ENCODE results near the gene TLX2. TPM values are rescaled to one million over a fixed set of nuclear protein-coding genes. Genes with fewer than 3 reads are reported as not detected.
A peak's percentile ranks its signal among the peaks of the same experiment; 100 is the strongest.

TLX2 gene
- total RNA-seq, 1 donor = 0.36 TPM

- no peak overlapping the region for H3K4me3 ChIP-seq (ENCODE audit: insufficient read depth, low read length)
- no peaks in the 10 kb centered on the region for H3K27me3 ChIP-seq (ENCODE audit: insufficient read depth, low read length)
- TF ChIP-seq CTCF (IDR thresholded peaks at IDR 0.05; ENCODE audit: extremely low read depth, low read depth, low read length) = no peak
- peaks cover 7% of the 10 kb centered on the region for H3K36me3 ChIP-seq (ENCODE audit: insufficient read depth, low read length)
- no peak for DNase-seq (ENCODE audit: insufficient read length, low spot score, missing footprints)
- peaks cover 4% of the 10 kb centered on the region for H3K79me2 ChIP-seq (ENCODE audit: insufficient read depth, low read length)
- no peak overlapping the region for H3K4me2 ChIP-seq (ENCODE audit: insufficient read depth, low read length)
- peak overlapping the region; percentile 7 for H3K27ac ChIP-seq (ENCODE audit: low read depth, low read length)
- H4K20me1 ChIP-seq (ENCODE audit: insufficient read depth, low read length) = no peaks in the 10 kb centered on the region
- H3K9me3 ChIP-seq (ENCODE audit: low read depth, low read length) = no peaks in the 10 kb centered on the region
- no peak overlapping the region for H2AFZ ChIP-seq (ENCODE audit: low read length)
- H3K4me1 ChIP-seq (ENCODE audit: insufficient read depth, low read length) = peaks cover 67% of the 10 kb centered on the region
These were observed 48.0 kb downstream of the TLX2 start for GRCh38 chr2:74562126-74562775.

DNA sequence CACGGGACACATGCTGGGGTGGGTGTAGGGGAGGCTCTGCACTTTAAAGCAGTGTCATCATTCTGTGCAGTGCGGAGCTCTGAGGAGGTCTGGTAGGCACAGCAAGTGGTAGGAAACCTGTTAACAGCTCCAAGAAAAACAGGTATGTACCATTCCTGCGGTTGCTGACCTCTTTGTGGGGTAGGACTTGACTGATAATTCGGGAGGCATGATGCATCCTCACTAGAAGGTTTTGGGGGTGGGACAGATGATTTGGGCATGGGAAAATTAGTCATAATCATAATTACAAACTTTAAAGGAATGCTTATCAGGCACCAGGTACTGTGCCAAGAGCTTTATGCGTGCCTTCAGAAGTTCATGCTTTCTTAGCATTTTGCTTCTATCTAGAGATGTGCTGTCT lies 50.0 kb downstream of the TLX2 start:
- Histone ChIP-seq H3K4me1 (ENCODE audit: insufficient read depth, low read length) (peaks cover 68% of the 10 kb centered on the region), H3K4me3 (ENCODE audit: insufficient read depth, low read length) (no peak overlapping the region), H3K27me3 (ENCODE audit: insufficient read depth, low read length) (no peaks in the 10 kb centered on the region), H2AFZ (ENCODE audit: low read length) (no peak overlapping the region), H3K79me2 (ENCODE audit: insufficient read depth, low read length) (no peaks in the 10 kb centered on the region), H3K9me3 (ENCODE audit: low read depth, low read length) (no peaks in the 10 kb centered on the region), H3K4me2 (ENCODE audit: insufficient read depth, low read length) (peak overlapping the region; percentile 81), H3K27ac (ENCODE audit: low read depth, low read length) (peak overlapping the region; percentile 97), H3K36me3 (ENCODE audit: insufficient read depth, low read length) (no peaks in the 10 kb centered on the region), H4K20me1 (ENCODE audit: insufficient read depth, low read length) (no peaks in the 10 kb centered on the region)
- peak; percentile 74 for DNase-seq (ENCODE audit: insufficient read length, low spot score, missing footprints)
- TF ChIP-seq CTCF (IDR thresholded peaks at IDR 0.05; ENCODE audit: extremely low read depth, low read depth, low read length) = no peak

DNA sequence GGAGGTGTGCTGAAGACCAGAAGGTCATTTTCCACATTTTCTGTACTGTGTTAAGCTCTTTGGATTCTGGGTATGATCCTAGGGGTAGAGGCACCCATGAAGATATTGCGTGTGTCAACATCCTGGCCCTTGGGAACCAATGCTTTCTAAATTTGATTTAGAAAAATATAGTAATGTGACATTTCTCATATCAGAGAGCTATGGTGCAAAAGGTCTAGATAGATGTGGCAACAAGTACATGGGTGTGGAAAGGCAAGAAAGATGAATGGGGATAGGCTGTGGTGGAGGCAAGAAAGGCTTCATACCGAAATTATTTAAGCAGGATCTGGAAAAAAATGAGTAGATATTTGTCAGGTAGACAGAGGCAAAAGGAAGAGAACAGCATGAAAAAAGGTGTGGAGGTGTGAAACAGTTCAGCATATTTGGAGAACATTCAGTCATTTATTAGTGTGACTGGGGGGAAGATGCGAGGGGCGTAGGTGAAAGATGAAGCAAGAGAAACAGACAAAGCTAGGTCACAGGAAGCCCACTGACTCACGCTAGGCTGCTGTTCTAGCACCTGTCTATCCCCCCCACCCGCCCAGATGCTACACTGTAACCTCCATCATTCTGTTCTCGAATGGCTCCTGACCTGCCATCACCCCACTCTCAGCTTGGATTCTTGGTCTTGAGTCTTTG lies 52.0 kb downstream of the TLX2 start:
- H3K27ac ChIP-seq (ENCODE audit: low read depth, low read length) = peak overlapping the region; percentile 98
- H3K27me3 ChIP-seq (ENCODE audit: insufficient read depth, low read length) = no peaks in the 10 kb centered on the region
- no peak overlapping the region for H2AFZ ChIP-seq (ENCODE audit: low read length)
- H3K4me2 ChIP-seq (ENCODE audit: insufficient read depth, low read length) = peak overlapping the region; percentile 38
- no peaks in the 10 kb centered on the region for H4K20me1 ChIP-seq (ENCODE audit: insufficient read depth, low read length)
- H3K36me3 ChIP-seq (ENCODE audit: insufficient read depth, low read length) = no peaks in the 10 kb centered on the region
- peaks cover 71% of the 10 kb centered on the region for H3K4me1 ChIP-seq (ENCODE audit: insufficient read depth, low read length)
- DNase-seq (ENCODE audit: insufficient read length, low spot score, missing footprints) = peak; percentile 83
- H3K4me3 ChIP-seq (ENCODE audit: insufficient read depth, low read length) = no peak overlapping the region
- H3K9me3 ChIP-seq (ENCODE audit: low read depth, low read length) = no peaks in the 10 kb centered on the region
- no peaks in the 10 kb centered on the region for H3K79me2 ChIP-seq (ENCODE audit: insufficient read depth, low read length)
- no peak for TF ChIP-seq CTCF (IDR thresholded peaks at IDR 0.05; ENCODE audit: extremely low read depth, low read depth, low read length)

DNA sequence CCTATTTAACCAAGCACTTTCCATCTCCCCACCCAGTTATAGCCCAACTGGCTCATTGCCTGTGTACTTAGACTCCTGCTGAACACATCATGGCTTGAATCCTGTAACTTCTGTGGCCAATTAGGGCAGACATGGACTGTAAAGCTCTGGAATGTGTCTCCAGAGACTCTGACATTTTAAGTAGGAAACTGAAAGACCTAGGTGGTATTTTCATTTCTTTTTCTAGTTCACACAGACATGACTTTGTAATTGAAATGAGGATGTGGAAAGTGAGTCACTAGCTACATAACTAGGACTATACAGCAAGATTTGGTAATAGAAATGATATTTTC lies 52.5 kb downstream of the TLX2 start:
- Histone ChIP-seq H4K20me1 (ENCODE audit: insufficient read depth, low read length) (no peaks in the 10 kb centered on the region), H2AFZ (ENCODE audit: low read length) (no peak overlapping the region), H3K27ac (ENCODE audit: low read depth, low read length) (peak overlapping the region; percentile 98), H3K79me2 (ENCODE audit: insufficient read depth, low read length) (no peaks in the 10 kb centered on the region), H3K4me3 (ENCODE audit: insufficient read depth, low read length) (no peak overlapping the region), H3K4me1 (ENCODE audit: insufficient read depth, low read length) (peaks cover 71% of the 10 kb centered on the region), H3K27me3 (ENCODE audit: insufficient read depth, low read length) (no peaks in the 10 kb centered on the region), H3K9me3 (ENCODE audit: low read depth, low read length) (no peaks in the 10 kb centered on the region), H3K4me2 (ENCODE audit: insufficient read depth, low read length) (no peak overlapping the region), H3K36me3 (ENCODE audit: insufficient read depth, low read length) (no peaks in the 10 kb centered on the region)
- no peak for DNase-seq (ENCODE audit: insufficient read length, low spot score, missing footprints)
- TF ChIP-seq CTCF (IDR thresholded peaks at IDR 0.05; ENCODE audit: extremely low read depth, low read depth, low read length) = no peak

Data from osteoblast (primary cell).